D721Med (cell line): Measurements from ENCODE around the gene NPTX1.

ENCODE experiments used
- DNase-seq: peaks from one replicate; pipeline ENCODE4 v3.0.0; 2011; ENCODE audit warnings: low spot score; ENCODE audit not compliant: insufficient read length
- FAIRE-seq: peaks from 2 replicates; lab custom pipeline; 2011; peaks lifted over from hg19 to GRCh38; lab: Jason Lieb, UNC
- CTCF ChIP-seq: IDR thresholded peaks from 2 replicates; pipeline ENCODE4 v1.5.1; 2012; ENCODE audit warnings: mild to moderate bottlenecking, control low read depth; ENCODE audit not compliant: insufficient read depth; ENCODE audit errors: missing control alignments

The NPTX1 gene

GRCh38 chr17:80472996-80473395 lies 3.4 kb downstream of the NPTX1 start:
- no peak for DNase-seq
- TF ChIP-seq CTCF = no peak
- FAIRE-seq = no peak

- no peak for DNase-seq
- no peak for TF ChIP-seq CTCF
- no peak for FAIRE-seq
Observed at GRCh38 chr17:80471922-80472321, 4.5 kb downstream of the NPTX1 start.

GRCh38 chr17:80470603-80471002 lies 5.8 kb downstream of the NPTX1 start:
- DNase-seq (no peak), FAIRE-seq (no peak)
- TF ChIP-seq CTCF = no peak

GRCh38 chr17:80469667-80470066 lies 6.7 kb downstream of the NPTX1 start:
- no peak for TF ChIP-seq CTCF
- FAIRE-seq (no peak), DNase-seq (no peak)

GRCh38 chr17:80468781-80469493 lies 7.5 kb downstream of the NPTX1 start:
- FAIRE-seq (no peak), DNase-seq (no peak)
- no peak for TF ChIP-seq CTCF

GRCh38 chr17:80468242-80468641 lies 8.2 kb downstream of the NPTX1 start:
- no peak for TF ChIP-seq CTCF
- FAIRE-seq (no peak), DNase-seq (no peak)

GRCh38 chr17:80466188-80466705 lies 10.2 kb downstream of the NPTX1 start:
- no peak for TF ChIP-seq CTCF
- FAIRE-seq (no peak), DNase-seq (no peak)
